ENCODE data around the gene LUM.
"Not testable (repeated sequence)": the region's sequence is repeated elsewhere in the genome, so short reads cannot be mapped to it uniquely, and the experiment has no call there.

Gene LUM

DNA sequence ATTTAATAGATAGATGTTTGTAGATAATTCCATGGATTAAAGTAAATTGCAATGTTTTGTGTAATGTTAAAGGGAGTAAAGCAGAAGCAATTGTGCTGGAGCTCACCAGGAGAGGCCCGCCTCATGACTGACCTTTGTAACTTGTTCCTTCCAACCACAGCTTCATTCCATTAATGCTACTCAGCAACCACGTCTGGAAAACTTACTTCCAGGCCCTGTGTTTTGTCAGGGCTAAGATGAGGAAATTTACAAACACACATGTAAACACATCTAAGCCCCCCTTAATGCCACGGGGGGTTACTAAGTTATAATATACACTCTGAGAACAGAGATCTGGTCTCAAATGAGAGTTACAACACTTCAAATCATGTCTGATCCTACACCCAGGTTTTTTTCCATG, 12.4 kb downstream of the LUM start:
- Histone ChIP-seq H3K4me3 (ENCODE audit: low read length in 2 of 2) (no peak overlapping the region), H3K27ac (ENCODE audit: low read length) (no peak overlapping the region), H3K27me3 (ENCODE audit: control insufficient read depth in 1 of 2, insufficient read depth in 2 of 2, low read length in 2 of 2) (no peaks in the 10 kb centered on the region), H3K4me1 (ENCODE audit: control insufficient read depth, insufficient read depth, low read length) (no peaks in the 10 kb centered on the region), H3K36me3 (ENCODE audit: control insufficient read depth in 2 of 2, insufficient read depth in 2 of 2, low read length in 2 of 2) (no peaks in the 10 kb centered on the region), H3K9ac (ENCODE audit: low read length in 2 of 2) (no peak overlapping the region), H3K9me3 (ENCODE audit: control insufficient read depth in 2 of 2, low read length in 2 of 2) (no peaks in the 10 kb centered on the region)

DNA sequence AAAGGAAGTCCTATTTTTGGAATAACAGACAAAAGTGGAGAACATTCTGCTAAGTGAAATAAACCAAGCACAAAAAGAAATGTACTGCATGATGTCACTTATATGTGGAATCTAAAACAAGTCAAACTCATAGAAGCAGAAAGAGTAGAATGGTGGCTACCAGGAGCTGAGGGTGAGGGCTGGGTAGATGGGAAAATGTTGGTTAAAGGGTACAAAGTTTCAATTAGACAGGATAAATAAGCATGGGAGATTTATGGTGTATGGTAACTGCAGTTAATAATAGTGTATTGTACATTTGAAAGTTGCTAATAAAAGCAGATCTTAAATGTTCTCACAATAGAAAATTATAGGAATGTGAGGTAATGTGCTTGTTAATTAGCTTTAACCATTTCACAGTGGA, 12.8 kb downstream of the LUM start:
- Histone ChIP-seq H3K9ac (ENCODE audit: low read length in 2 of 2) (no peak overlapping the region), H3K4me3 (ENCODE audit: low read length in 2 of 2) (no peak overlapping the region), H3K9me3 (ENCODE audit: control insufficient read depth in 2 of 2, low read length in 2 of 2) (no peaks in the 10 kb centered on the region), H3K4me1 (ENCODE audit: control insufficient read depth, insufficient read depth, low read length) (no peaks in the 10 kb centered on the region), H3K36me3 (ENCODE audit: control insufficient read depth in 2 of 2, insufficient read depth in 2 of 2, low read length in 2 of 2) (no peaks in the 10 kb centered on the region), H3K27me3 (ENCODE audit: control insufficient read depth in 1 of 2, insufficient read depth in 2 of 2, low read length in 2 of 2) (no peaks in the 10 kb centered on the region), H3K27ac (ENCODE audit: low read length) (no peak overlapping the region)

DNA sequence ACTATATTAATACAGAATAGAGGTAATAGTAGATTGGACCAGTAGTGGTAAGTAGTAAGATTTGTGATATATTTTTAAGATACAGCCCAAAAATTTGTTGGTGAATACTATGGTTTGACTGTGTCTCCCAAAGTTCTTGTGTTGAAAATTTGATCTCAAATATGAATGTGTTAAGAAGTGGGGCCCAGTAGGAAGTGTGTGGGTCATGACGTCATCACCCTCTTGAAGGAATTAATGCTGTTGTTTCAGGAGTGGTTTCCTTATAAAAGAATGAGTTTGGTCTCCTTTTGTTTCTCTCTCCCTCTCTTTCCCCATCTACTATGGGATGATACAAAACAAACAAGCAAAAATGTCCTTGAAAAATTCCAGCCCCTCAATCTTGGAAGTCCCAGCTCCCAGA, 16.3 kb downstream of the LUM start:
- Histone ChIP-seq H3K27ac (ENCODE audit: low read length) (no peak overlapping the region), H3K27me3 (ENCODE audit: control insufficient read depth in 1 of 2, insufficient read depth in 2 of 2, low read length in 2 of 2) (no peaks in the 10 kb centered on the region), H3K4me3 (ENCODE audit: low read length in 2 of 2) (no peak overlapping the region), H3K36me3 (ENCODE audit: control insufficient read depth in 2 of 2, insufficient read depth in 2 of 2, low read length in 2 of 2) (no peaks in the 10 kb centered on the region), H3K4me1 (ENCODE audit: control insufficient read depth, insufficient read depth, low read length) (no peaks in the 10 kb centered on the region), H3K9ac (ENCODE audit: low read length in 2 of 2) (no peak overlapping the region), H3K9me3 (ENCODE audit: control insufficient read depth in 2 of 2, low read length in 2 of 2) (peaks cover 0 to 2% of the 10 kb centered on the region in 2 donors)

DNA sequence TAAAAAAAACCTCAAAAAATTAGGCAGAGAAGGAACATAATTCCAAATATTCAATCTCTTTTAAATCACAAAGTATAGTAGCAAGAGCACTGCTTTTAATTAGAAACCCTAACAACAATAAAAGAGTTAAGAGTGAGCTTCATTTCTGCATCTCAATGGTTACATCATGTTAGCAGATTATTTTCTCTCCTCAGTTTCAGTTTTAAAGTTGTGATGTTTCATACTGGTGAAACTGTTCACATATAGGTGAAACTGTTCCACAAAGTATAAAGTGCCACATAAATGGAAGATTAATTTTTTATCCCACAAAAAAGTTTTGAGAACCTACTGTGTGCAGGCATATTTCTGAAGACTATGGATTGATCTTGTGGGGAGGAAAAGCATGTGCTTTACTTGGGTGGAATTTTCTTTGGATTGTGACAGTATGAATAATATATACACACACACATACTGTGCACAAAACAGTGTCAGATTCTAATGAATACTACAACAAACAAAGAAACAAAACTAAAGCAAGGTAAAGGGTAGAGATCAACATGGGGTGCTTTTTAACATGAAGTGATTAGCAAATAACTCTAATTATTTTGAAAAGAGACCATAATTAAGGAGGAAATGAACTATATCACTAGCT, 17.1 kb downstream of the LUM start:
- H3K27ac ChIP-seq (ENCODE audit: low read length): no peak overlapping the region
- H3K4me3 ChIP-seq (ENCODE audit: low read length in 2 of 2): peak overlapping the region in 1 of 2 donors; percentile 30
- no peaks in the 10 kb centered on the region for H3K36me3 ChIP-seq (ENCODE audit: control insufficient read depth in 2 of 2, insufficient read depth in 2 of 2, low read length in 2 of 2)
- H3K9ac ChIP-seq (ENCODE audit: low read length in 2 of 2): no peak overlapping the region
- H3K4me1 ChIP-seq (ENCODE audit: control insufficient read depth, insufficient read depth, low read length): no peaks in the 10 kb centered on the region
- no peaks in the 10 kb centered on the region for H3K27me3 ChIP-seq (ENCODE audit: control insufficient read depth in 1 of 2, insufficient read depth in 2 of 2, low read length in 2 of 2)
- peaks cover 0 to 4% of the 10 kb centered on the region in 2 donors for H3K9me3 ChIP-seq (ENCODE audit: control insufficient read depth in 2 of 2, low read length in 2 of 2)

DNA sequence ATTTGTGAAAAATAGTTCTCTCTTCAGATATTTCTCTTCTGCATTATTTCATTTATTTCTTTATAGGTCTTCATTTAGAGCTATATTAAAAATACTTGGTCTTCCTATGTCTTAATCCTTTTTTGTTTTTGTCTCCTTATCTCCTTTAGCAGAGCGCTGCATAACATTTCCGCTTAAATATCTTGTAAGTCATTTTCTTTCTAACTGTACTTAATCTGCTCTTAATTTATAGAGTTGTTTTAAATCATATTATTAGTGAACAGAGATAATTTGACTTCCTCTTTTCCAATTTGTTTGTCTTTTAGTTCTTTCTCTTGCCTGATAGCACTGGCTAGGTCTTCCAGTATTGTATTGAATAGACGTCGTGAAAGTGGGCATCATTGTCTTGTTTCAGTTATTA, 18.0 kb downstream of the LUM start:
- H3K27me3 ChIP-seq (ENCODE audit: control insufficient read depth in 1 of 2, insufficient read depth in 2 of 2, low read length in 2 of 2): no peaks in the 10 kb centered on the region
- H3K36me3 ChIP-seq (ENCODE audit: control insufficient read depth in 2 of 2, insufficient read depth in 2 of 2, low read length in 2 of 2): no peaks in the 10 kb centered on the region
- peaks cover 0 to 4% of the 10 kb centered on the region in 2 donors for H3K9me3 ChIP-seq (ENCODE audit: control insufficient read depth in 2 of 2, low read length in 2 of 2)
- no peak overlapping the region for H3K4me3 ChIP-seq (ENCODE audit: low read length in 2 of 2)
- no peaks in the 10 kb centered on the region for H3K4me1 ChIP-seq (ENCODE audit: control insufficient read depth, insufficient read depth, low read length)
- H3K27ac ChIP-seq (ENCODE audit: low read length): no peak overlapping the region
- H3K9ac ChIP-seq (ENCODE audit: low read length in 2 of 2): no peak overlapping the region

DNA sequence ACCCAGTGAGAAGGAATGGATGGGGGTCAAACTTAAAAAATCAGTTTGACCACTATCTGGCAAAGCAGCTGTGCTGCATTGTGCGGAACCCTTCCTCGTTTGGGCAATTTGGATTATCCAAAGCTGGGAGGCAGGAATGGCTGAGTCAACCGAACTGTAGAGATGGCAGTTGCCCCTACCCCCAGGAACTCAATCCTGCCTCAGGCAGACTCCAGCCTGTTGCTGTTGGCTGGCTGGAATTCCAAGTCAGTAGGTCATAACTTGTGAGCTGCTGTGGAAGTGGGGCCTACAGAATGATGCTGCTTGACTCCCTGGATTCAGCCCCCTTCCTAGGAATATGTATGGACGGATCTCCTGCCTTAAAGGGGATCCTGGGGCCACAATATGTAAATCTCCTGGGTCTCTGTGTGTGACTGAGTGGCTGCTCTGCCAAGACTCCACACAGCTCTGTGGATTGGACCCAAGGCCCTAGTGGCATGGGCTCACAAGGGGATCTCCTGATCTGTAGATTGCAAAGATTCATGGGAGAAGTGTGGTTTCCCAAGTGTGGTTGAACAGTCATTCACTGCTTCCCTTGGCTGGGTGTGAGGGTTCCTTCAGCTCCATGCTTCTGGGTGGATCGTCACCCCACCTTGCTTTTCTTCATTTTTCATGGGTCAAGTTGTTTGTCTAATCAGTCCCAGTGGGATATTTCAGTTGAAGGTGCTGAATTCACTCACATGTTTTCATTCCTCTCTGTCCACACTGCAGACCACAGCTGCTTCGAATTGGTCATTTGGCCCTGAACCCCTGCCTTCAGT, 19.2 kb downstream of the LUM start:
- H3K9me3 ChIP-seq (ENCODE audit: control insufficient read depth in 2 of 2, low read length in 2 of 2): peaks cover 0 to 4% of the 10 kb centered on the region in 2 donors

DNA sequence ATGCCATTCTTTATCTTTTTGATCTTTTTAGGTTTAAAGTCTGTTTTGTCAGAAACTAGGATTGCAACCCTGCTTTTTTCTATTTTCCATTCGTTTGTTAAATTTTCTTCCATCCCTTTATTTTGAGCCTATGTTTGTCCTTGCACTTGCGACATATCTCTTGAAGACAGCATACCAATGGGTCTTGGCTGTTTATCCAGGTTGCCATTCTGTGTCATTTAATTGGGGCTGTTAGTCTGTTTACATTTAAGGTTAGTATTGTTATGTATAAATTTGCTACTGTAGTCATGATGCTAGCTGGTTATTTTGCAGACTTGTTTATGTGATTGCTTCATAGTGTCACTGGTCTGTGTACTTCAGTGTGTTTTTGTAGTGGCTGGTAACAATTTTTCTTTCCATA, 21.3 kb downstream of the LUM start:
- H3K9me3 ChIP-seq (ENCODE audit: control insufficient read depth in 2 of 2, low read length in 2 of 2); H3K27ac ChIP-seq (ENCODE audit: low read length); H3K36me3 ChIP-seq (ENCODE audit: control insufficient read depth in 2 of 2, insufficient read depth in 2 of 2, low read length in 2 of 2); H3K27me3 ChIP-seq (ENCODE audit: control insufficient read depth in 1 of 2, insufficient read depth in 2 of 2, low read length in 2 of 2); H3K4me1 ChIP-seq (ENCODE audit: control insufficient read depth, insufficient read depth, low read length); H3K4me3 ChIP-seq (ENCODE audit: low read length in 2 of 2); H3K9ac ChIP-seq (ENCODE audit: low read length in 2 of 2): not testable (repeated sequence)

More for the DNA sequence above, 19.2 kb downstream of the LUM start:
- H3K4me1 ChIP-seq (ENCODE audit: control insufficient read depth, insufficient read depth, low read length): no peaks in the 10 kb centered on the region
- no peak overlapping the region for H3K9ac ChIP-seq (ENCODE audit: low read length in 2 of 2)
- H3K27me3 ChIP-seq (ENCODE audit: control insufficient read depth in 1 of 2, insufficient read depth in 2 of 2, low read length in 2 of 2): no peaks in the 10 kb centered on the region
- H3K4me3 ChIP-seq (ENCODE audit: low read length in 2 of 2): no peak overlapping the region
- H3K36me3 ChIP-seq (ENCODE audit: control insufficient read depth in 2 of 2, insufficient read depth in 2 of 2, low read length in 2 of 2): no peaks in the 10 kb centered on the region
- H3K27ac ChIP-seq (ENCODE audit: low read length): no peak overlapping the region

DNA sequence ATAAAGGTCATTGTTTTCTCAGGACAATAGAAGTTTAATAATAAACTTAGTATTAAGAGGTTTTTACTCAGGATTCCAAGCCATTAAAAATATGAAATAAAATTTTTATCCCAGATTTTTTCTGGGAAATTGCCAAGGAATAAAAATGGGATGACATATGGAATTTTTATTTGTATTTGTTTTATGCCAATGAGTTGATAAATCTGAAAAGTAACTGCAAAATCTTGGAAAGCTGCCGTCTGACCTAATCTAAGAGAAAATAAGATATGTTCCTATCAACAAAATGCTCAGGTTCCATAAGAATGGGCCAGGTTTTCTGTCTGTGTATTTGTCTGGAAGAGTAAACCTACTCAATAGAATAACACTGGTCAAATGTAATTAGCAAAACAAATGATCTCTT, 31.3 kb downstream of the LUM start:
- H3K9ac ChIP-seq (ENCODE audit: low read length in 2 of 2): no peak overlapping the region
- H3K27me3 ChIP-seq (ENCODE audit: control insufficient read depth in 1 of 2, insufficient read depth in 2 of 2, low read length in 2 of 2): no peaks in the 10 kb centered on the region
- no peaks in the 10 kb centered on the region for H3K9me3 ChIP-seq (ENCODE audit: control insufficient read depth in 2 of 2, low read length in 2 of 2)
- H3K36me3 ChIP-seq (ENCODE audit: control insufficient read depth in 2 of 2, insufficient read depth in 2 of 2, low read length in 2 of 2): no peaks in the 10 kb centered on the region
- H3K27ac ChIP-seq (ENCODE audit: low read length): no peak overlapping the region
- no peak overlapping the region for H3K4me3 ChIP-seq (ENCODE audit: low read length in 2 of 2)
- H3K4me1 ChIP-seq (ENCODE audit: control insufficient read depth, insufficient read depth, low read length): no peaks in the 10 kb centered on the region

DNA sequence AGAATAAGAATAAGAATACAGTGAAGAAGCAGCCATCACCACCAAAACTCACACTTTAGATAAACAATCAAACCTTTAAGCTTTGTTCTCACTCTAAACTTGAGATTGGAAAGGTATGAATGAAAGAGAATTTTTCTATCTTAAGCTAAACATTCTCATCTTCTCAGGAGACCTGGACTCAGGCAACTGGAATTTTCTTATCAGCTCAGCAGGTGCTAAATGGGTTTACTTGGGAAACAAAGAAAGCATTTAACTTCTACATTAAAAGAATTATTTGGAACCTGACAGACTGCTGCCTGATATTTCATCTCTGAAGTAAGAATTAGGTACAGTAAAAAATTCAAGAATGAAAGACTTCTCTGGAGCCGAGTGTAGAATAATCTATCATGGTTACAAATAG, 32.8 kb downstream of the LUM start:
- no peak overlapping the region for H3K4me3 ChIP-seq (ENCODE audit: low read length in 2 of 2)

DNA sequence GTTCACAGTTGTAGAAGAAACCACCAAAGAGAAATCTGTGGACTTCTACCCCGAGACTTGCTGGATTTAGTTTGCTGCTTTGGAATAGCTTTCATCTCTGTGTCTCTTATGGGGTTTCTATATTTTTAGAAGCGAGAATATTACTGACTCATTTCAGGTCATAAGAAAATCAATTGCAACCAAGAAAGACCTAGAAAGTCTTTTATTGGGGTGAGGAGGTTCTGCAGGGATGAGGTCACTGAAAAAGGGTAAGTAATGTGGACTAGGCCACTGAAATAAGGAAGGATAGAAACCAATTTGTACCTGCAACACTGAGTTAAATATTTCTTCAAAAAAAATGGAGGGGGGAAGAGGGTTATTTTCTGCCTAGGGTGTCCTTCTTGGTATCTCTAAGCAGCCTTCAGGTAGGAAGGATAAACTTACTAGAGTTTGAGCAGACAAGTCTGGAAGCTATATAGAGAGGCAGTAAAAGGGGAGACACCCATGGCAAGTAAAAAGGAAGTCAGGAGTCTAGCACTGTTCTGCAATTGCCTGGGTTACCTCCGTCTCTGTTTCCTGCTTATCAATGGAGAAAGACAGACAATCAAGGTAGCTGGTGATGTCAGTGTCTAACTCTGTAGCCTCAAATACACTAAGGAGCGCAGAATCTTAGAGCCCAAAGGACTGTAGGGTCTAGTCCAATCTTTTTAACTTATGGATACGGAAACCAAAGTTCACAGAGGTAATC, 33.9 kb downstream of the LUM start:
- H3K4me1 ChIP-seq (ENCODE audit: control insufficient read depth, insufficient read depth, low read length): no peaks in the 10 kb centered on the region
- no peaks in the 10 kb centered on the region for H3K9me3 ChIP-seq (ENCODE audit: control insufficient read depth in 2 of 2, low read length in 2 of 2)
- no peak overlapping the region for H3K27ac ChIP-seq (ENCODE audit: low read length)
- H3K36me3 ChIP-seq (ENCODE audit: control insufficient read depth in 2 of 2, insufficient read depth in 2 of 2, low read length in 2 of 2): no peaks in the 10 kb centered on the region
- H3K9ac ChIP-seq (ENCODE audit: low read length in 2 of 2): no peak overlapping the region
- H3K4me3 ChIP-seq (ENCODE audit: low read length in 2 of 2): no peak overlapping the region
- no peaks in the 10 kb centered on the region for H3K27me3 ChIP-seq (ENCODE audit: control insufficient read depth in 1 of 2, insufficient read depth in 2 of 2, low read length in 2 of 2)

More for the DNA sequence above, 32.8 kb downstream of the LUM start:
- H3K27ac ChIP-seq (ENCODE audit: low read length): no peak overlapping the region
- no peaks in the 10 kb centered on the region for H3K36me3 ChIP-seq (ENCODE audit: control insufficient read depth in 2 of 2, insufficient read depth in 2 of 2, low read length in 2 of 2)
- H3K9ac ChIP-seq (ENCODE audit: low read length in 2 of 2): no peak overlapping the region
- H3K27me3 ChIP-seq (ENCODE audit: control insufficient read depth in 1 of 2, insufficient read depth in 2 of 2, low read length in 2 of 2): no peaks in the 10 kb centered on the region
- H3K4me1 ChIP-seq (ENCODE audit: control insufficient read depth, insufficient read depth, low read length): no peaks in the 10 kb centered on the region
- H3K9me3 ChIP-seq (ENCODE audit: control insufficient read depth in 2 of 2, low read length in 2 of 2): no peaks in the 10 kb centered on the region

Data from stomach smooth muscle (tissue), 2 donors.